OCI-LY3 (cell line): Measurements from ENCODE around the gene UCN2.

Source experiments
- H2AFZ ChIP-seq: fragments of 200-600, 300-600 bp; shearing (Covaris generic); 2 replicates; pipeline ENCODE4 v1.6.0; 2014; ENCODE audit warnings: antibody characterized with exemption, low read depth, low read length
- H3K27ac ChIP-seq: fragments of 200-600, 300-600 bp; sonication (generic); 2 replicates; pipeline ENCODE4 v1.5.1; 2014; ENCODE audit warnings: mild to moderate bottlenecking, low read length, moderate library complexity, mixed read lengths
- H3K27me3 ChIP-seq: fragments of 200-600, 300-600 bp; sonication (generic); 2 replicates; pipeline ENCODE4 v1.6.1; 2014; ENCODE audit warnings: low read depth, low read length, mixed read lengths
- H3K36me3 ChIP-seq: fragments of 200-600, 300-600 bp; sonication (generic); replicated peaks from 2 replicates; pipeline ENCODE3; 2014; ENCODE audit warnings: low read depth, low read length, mixed read lengths
- H3K4me1 ChIP-seq: fragments of 300-600, 200-600 bp; sonication (generic); 2 replicates; pipeline ENCODE4 v1.6.1; 2014; ENCODE audit warnings: low read length, mixed read lengths
- H3K4me2 ChIP-seq: fragments of 200-600, 300-600 bp; sonication (generic); 2 replicates; pipeline ENCODE4 v1.6.1; 2014; ENCODE audit warnings: low read length, mixed read lengths
- H3K4me3 ChIP-seq: fragments of 300-600, 200-600 bp; sonication (generic); 2 replicates; pipeline ENCODE4 v1.5.1; 2014; ENCODE audit warnings: antibody characterized with exemption, mild to moderate bottlenecking, low read length, moderate library complexity
- H3K79me2 ChIP-seq: fragments of 300-600, 200-600 bp; shearing (Covaris generic); 2 replicates; pipeline ENCODE4 v1.6.1; 2014; ENCODE audit warnings: mild to moderate bottlenecking, low read length, mixed read lengths
- H3K9ac ChIP-seq: fragments of 300-600, 200-600 bp; shearing (Covaris generic); 2 replicates; pipeline ENCODE4 v1.6.0; 2014; ENCODE audit warnings: mild to moderate bottlenecking, low read length, moderate library complexity
- H3K9me3 ChIP-seq: fragments of 200-600, 300-600 bp; shearing (Covaris generic); 2 replicates; pipeline ENCODE4 v1.6.1; 2014; ENCODE audit warnings: low read length, mixed read lengths; ENCODE audit not compliant: insufficient read depth
- H4K20me1 ChIP-seq: fragments of 200-600, 300-600 bp; sonication (generic); 2 replicates; pipeline ENCODE4 v1.6.1; 2016; ENCODE audit warnings: low read length, mixed read lengths; ENCODE audit not compliant: insufficient read depth
- EZH2phosphoT487 ChIP-seq: fragments of 200-600 bp; shearing (Covaris generic); IDR thresholded peaks from 2 replicates; pipeline ENCODE4 v1.6.1; 2018; ENCODE audit warnings: antibody characterized with exemption, mixed run types, low read depth
- TF ChIP-seq, protein P1 (sequence below): fragments of 200-600, 300-600 bp; sonication (generic); IDR thresholded peaks from 2 replicates; pipeline ENCODE4 v1.5.1; 2014; ENCODE audit warnings: antibody characterized with exemption, low read length, low read depth

UCN2 gene

GRCh38 chr3:48519277-48519643, 44.3 kb downstream of the UCN2 start:
- Histone ChIP-seq H3K36me3 (peaks cover 22% of the 10 kb centered on the region), H3K4me2 (no peak overlapping the region), H3K27me3 (no peaks in the 10 kb centered on the region), H3K4me1 (peaks cover 13% of the 10 kb centered on the region; the same call in 1 of the 2 replicates), H2AFZ (no peak overlapping the region), H3K27ac (no peak overlapping the region), H3K9me3 (no peaks in the 10 kb centered on the region), H3K9ac (no peak overlapping the region), H3K79me2 (no peaks in the 10 kb centered on the region), H3K4me3 (no peak overlapping the region), H4K20me1 (no peaks in the 10 kb centered on the region)
- no peak for TF ChIP-seq EZH2phosphoT487
- TF ChIP-seq, protein P1, sequence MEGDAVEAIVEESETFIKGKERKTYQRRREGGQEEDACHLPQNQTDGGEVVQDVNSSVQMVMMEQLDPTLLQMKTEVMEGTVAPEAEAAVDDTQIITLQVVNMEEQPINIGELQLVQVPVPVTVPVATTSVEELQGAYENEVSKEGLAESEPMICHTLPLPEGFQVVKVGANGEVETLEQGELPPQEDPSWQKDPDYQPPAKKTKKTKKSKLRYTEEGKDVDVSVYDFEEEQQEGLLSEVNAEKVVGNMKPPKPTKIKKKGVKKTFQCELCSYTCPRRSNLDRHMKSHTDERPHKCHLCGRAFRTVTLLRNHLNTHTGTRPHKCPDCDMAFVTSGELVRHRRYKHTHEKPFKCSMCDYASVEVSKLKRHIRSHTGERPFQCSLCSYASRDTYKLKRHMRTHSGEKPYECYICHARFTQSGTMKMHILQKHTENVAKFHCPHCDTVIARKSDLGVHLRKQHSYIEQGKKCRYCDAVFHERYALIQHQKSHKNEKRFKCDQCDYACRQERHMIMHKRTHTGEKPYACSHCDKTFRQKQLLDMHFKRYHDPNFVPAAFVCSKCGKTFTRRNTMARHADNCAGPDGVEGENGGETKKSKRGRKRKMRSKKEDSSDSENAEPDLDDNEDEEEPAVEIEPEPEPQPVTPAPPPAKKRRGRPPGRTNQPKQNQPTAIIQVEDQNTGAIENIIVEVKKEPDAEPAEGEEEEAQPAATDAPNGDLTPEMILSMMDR, result no peak

DNA sequence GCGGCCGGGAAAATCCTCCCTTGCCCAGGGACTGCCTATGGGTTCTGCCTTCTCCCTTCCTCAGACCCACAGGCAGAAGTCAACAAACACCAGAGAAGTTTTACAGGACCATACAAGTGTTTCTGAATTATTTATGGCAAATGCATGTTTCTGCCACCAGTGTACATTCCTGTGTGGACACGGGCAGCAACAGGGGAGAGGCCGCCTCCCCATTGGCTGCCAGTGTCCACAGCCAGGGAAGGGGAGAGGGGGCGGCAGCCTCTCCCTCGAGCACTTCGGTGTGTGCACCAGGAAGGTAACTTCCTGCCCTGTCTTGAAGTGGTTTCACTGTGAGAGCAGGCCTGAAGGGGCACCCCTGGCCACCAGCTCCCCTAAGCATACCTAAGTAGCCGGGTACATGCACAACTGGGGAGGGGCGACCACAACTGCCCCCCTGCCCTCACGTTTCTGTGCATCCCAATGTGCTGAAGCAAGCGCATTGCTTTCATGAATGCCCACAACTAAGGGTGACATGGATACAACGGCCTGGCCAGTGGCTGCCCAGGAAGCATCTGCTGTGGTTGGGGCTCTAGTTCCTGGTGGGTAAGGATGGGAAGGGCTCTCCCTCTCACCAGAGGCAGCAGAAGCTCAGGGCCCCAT, 44.8 kb downstream of the UCN2 start:
- TF ChIP-seq EZH2phosphoT487, result no peak
- Histone ChIP-seq H2AFZ (no peak overlapping the region), H3K4me3 (no peak overlapping the region), H3K36me3 (peaks cover 21% of the 10 kb centered on the region), H3K4me2 (no peak overlapping the region), H3K9ac (no peak overlapping the region), H3K9me3 (no peaks in the 10 kb centered on the region), H4K20me1 (no peaks in the 10 kb centered on the region), H3K27ac (no peak overlapping the region), H3K27me3 (no peaks in the 10 kb centered on the region), H3K79me2 (no peaks in the 10 kb centered on the region), H3K4me1 (peaks cover 13% of the 10 kb centered on the region; the same call in 1 of the 2 replicates)

DNA sequence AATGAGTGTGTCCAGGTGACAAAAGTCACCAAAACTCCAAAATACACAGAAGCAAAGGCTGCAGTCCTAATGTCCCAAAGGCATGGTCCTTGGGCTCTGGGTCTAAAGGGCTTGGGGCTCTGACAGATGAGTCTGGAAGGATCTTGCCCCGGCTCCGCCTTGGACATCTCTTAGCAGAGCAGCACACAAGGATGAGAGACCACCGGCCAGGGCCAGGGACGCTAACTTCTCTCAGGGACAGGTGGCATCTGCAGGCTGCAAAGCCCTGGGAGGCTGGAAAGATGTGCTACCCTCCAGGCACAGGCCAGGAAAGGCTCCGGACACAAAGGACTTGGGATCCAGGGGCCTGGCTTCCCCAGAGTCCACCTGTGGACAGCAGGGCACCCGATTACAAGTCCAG, 45.5 kb downstream of the UCN2 start:
- Histone ChIP-seq H3K4me3 (no peak overlapping the region), H3K9me3 (no peaks in the 10 kb centered on the region), H3K79me2 (no peaks in the 10 kb centered on the region), H4K20me1 (no peaks in the 10 kb centered on the region), H3K4me1 (peaks cover 13% of the 10 kb centered on the region; the same call in 1 of the 2 replicates), H3K27ac (no peak overlapping the region), H3K27me3 (no peaks in the 10 kb centered on the region), H3K36me3 (peaks cover 15% of the 10 kb centered on the region), H3K4me2 (no peak overlapping the region), H3K9ac (no peak overlapping the region), H2AFZ (no peak overlapping the region)
- TF ChIP-seq, protein P1, result no peak
- no peak for TF ChIP-seq EZH2phosphoT487

DNA sequence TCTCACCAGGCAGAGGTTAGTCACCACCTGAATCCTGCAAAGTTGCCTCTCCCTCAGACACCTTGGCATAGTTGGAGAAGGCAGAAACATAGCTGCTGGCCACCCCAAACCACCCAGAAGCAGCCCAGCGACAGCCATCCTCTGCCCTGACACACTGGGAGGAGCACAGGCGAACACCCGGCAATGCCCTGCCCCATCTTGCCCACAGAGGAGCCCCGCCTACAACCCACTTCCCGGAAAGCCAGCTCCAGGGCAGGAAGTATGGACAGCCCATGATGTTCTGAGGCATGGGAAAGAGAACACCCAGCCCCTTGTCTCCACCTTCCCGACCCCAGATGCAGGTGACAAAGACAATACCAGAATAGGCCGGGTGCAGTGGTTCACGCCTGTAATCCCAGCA, 47.0 kb downstream of the UCN2 start:
- TF ChIP-seq, protein P1, result no peak
- TF ChIP-seq EZH2phosphoT487, result no peak
- H3K36me3 ChIP-seq, result peaks cover 7% of the 10 kb centered on the region
- H3K9me3 ChIP-seq, result no peaks in the 10 kb centered on the region
- no peak overlapping the region for H2AFZ ChIP-seq
- H3K4me2 ChIP-seq, result no peak overlapping the region
- H3K27me3 ChIP-seq, result no peaks in the 10 kb centered on the region
- H3K4me1 ChIP-seq, result peaks cover 4% of the 10 kb centered on the region; the same call in 1 of the 2 replicates
- H3K27ac ChIP-seq, result no peak overlapping the region
- H4K20me1 ChIP-seq, result no peaks in the 10 kb centered on the region
- H3K79me2 ChIP-seq, result no peaks in the 10 kb centered on the region
- no peak overlapping the region for H3K4me3 ChIP-seq
- H3K9ac ChIP-seq, result no peak overlapping the region
